KMS-11 (cell line): Measurements from ENCODE around the gene LRRC75B.

Source experiments
- H2AFZ ChIP-seq: fragments of 200-600 bp; sonication (generic); 2 replicates; pipeline ENCODE4 v1.6.1; 2016; ENCODE audit warnings: antibody characterized with exemption, mixed run types, low read depth
- H3K27ac ChIP-seq: fragments of 200-600 bp; sonication (generic); 2 replicates; pipeline ENCODE4 v1.6.1; 2016; ENCODE audit warnings: mild to moderate bottlenecking, mixed run types
- H3K27me3 ChIP-seq: fragments of 200-600 bp; sonication (generic); 2 replicates; pipeline ENCODE4 v1.6.1; 2017; ENCODE audit warnings: mild to moderate bottlenecking, low read depth, mixed run types, moderate library complexity; ENCODE audit not compliant: insufficient read depth
- H3K36me3 ChIP-seq: fragments of 200-600 bp; sonication (generic); 2 replicates; pipeline ENCODE4 v1.6.1; 2017; ENCODE audit warnings: mild to moderate bottlenecking, mixed run types; ENCODE audit not compliant: insufficient read depth
- H3K4me1 ChIP-seq: fragments of 200-600 bp; sonication (generic); 2 replicates; pipeline ENCODE4 v1.6.1; 2016; ENCODE audit warnings: mild to moderate bottlenecking, low read depth, mixed run types; ENCODE audit not compliant: poor library complexity, severe bottlenecking
- H3K4me2 ChIP-seq: fragments of 200-600 bp; sonication (generic); 2 replicates; pipeline ENCODE4 v1.7.0; 2016; ENCODE audit warnings: mild to moderate bottlenecking, mixed run types
- H3K4me3 ChIP-seq: fragments of 200-600 bp; sonication (generic); IDR thresholded peaks from 2 replicates; pipeline ENCODE4 v1.6.1; 2017; ENCODE audit warnings: low read depth, low read length, mixed read lengths; ENCODE audit not compliant: insufficient read depth
- H3K79me2 ChIP-seq: fragments of 200-600 bp; sonication (generic); 2 replicates; pipeline ENCODE4 v1.6.1; 2016; ENCODE audit warnings: low read depth, mixed run types; ENCODE audit not compliant: insufficient read depth
- H3K9ac ChIP-seq: fragments of 200-600 bp; sonication (generic); 2 replicates; pipeline ENCODE4 v1.6.1; 2016; ENCODE audit warnings: mild to moderate bottlenecking, mixed run types
- H4K20me1 ChIP-seq: fragments of 200-600 bp; sonication (generic); 2 replicates; pipeline ENCODE4 v1.6.1; 2016; ENCODE audit warnings: mild to moderate bottlenecking, mixed run types; ENCODE audit not compliant: insufficient read depth
- CTCF ChIP-seq: fragments of 200-600 bp; sonication (generic); conservative IDR thresholded peaks from 2 replicates; pipeline ENCODE4 v1.6.1; 2017; ENCODE audit warnings: low read depth, mild to moderate bottlenecking, antibody characterized with exemption, low read length, moderate library complexity, mixed read lengths

Gene LRRC75B

GRCh38 chr22:24588381-24588756 is 4.5 kb downstream of the LRRC75B start:
- peaks cover 18% of the 10 kb centered on the region for H3K4me1 ChIP-seq
- no peak overlapping the region for H3K9ac ChIP-seq
- no peak overlapping the region for H3K4me2 ChIP-seq

GRCh38 chr22:24587948-24588347 is 4.9 kb downstream of the LRRC75B start:
- Histone ChIP-seq H3K9ac (no peak overlapping the region), H3K4me1 (peaks cover 15% of the 10 kb centered on the region), H3K27me3 (no peaks in the 10 kb centered on the region), H3K27ac (no peak overlapping the region), H2AFZ (no peak overlapping the region), H3K4me2 (no peak overlapping the region), H3K36me3 (no peaks in the 10 kb centered on the region), H3K4me3 (no peak overlapping the region), H4K20me1 (no peaks in the 10 kb centered on the region), H3K79me2 (no peaks in the 10 kb centered on the region)
- no peak for TF ChIP-seq CTCF

More at GRCh38 chr22:24588381-24588756, 4.5 kb downstream of the LRRC75B start:
- no peak overlapping the region for H3K4me3 ChIP-seq
- H3K27me3 ChIP-seq: no peaks in the 10 kb centered on the region
- no peaks in the 10 kb centered on the region for H4K20me1 ChIP-seq
- H3K36me3 ChIP-seq: no peaks in the 10 kb centered on the region
- no peak overlapping the region for H2AFZ ChIP-seq
- H3K79me2 ChIP-seq: no peaks in the 10 kb centered on the region
- no peak overlapping the region for H3K27ac ChIP-seq
- TF ChIP-seq CTCF: no peak

- no peaks in the 10 kb centered on the region for H4K20me1 ChIP-seq
- H2AFZ ChIP-seq: no peak overlapping the region
- H3K27ac ChIP-seq: no peak overlapping the region
- H3K36me3 ChIP-seq: no peaks in the 10 kb centered on the region
- H3K9ac ChIP-seq: no peak overlapping the region
- TF ChIP-seq CTCF: no peak
- H3K27me3 ChIP-seq: no peaks in the 10 kb centered on the region
- no peak overlapping the region for H3K4me2 ChIP-seq
- H3K4me1 ChIP-seq: peaks cover 15% of the 10 kb centered on the region
- no peaks in the 10 kb centered on the region for H3K79me2 ChIP-seq
- no peak overlapping the region for H3K4me3 ChIP-seq
These were observed 5.6 kb downstream of the LRRC75B start for GRCh38 chr22:24587251-24587650.

- H3K4me1 ChIP-seq: peaks cover 15% of the 10 kb centered on the region
These were observed 6.8 kb downstream of the LRRC75B start for GRCh38 chr22:24585927-24586546.

More at GRCh38 chr22:24585927-24586546, 6.8 kb downstream of the LRRC75B start:
- Histone ChIP-seq H3K36me3 (no peaks in the 10 kb centered on the region), H3K27me3 (no peaks in the 10 kb centered on the region), H3K4me2 (no peak overlapping the region), H3K79me2 (no peaks in the 10 kb centered on the region), H2AFZ (no peak overlapping the region), H3K4me3 (no peak overlapping the region), H3K27ac (no peak overlapping the region), H4K20me1 (no peaks in the 10 kb centered on the region), H3K9ac (no peak overlapping the region)
- no peak for TF ChIP-seq CTCF
